ENCODE measurements around the gene COQ3. TPM values are rescaled to one million over a fixed set of nuclear protein-coding genes. Genes with fewer than 3 reads are reported as not detected.

The COQ3 gene
- polyA plus RNA-seq, 1 donor from 2014 or later, result 23.0 TPM

DNA sequence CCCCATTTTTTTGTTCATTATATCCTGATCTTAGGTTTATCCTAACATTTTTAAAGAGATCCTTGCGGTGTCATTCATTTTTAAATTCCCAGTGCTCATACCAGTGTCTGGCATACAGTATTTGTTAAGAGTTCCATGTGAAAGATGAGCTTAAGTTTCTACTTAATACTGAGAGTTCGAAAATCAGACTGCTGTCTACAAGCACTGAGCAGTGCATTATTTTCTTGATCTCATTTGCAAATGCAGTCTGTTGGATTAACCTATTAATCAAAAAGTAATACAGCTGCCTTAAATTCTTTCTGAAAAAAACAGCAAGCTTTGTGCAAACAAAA is 663 bp downstream of the COQ3 start:
- Histone ChIP-seq H3K79me2 (replicated peaks; ENCODE audit: insufficient read depth, low read length) (no peaks in the 10 kb centered on the region), H3K9me2 (ENCODE audit: insufficient read depth, low read length) (no peaks in the 10 kb centered on the region), H4K20me1 (ENCODE audit: insufficient read depth) (no peaks in the 10 kb centered on the region), H3K4me2 (ENCODE audit: low read length) (peak overlapping the region; percentile 63), H3K27me3 (ENCODE audit: insufficient read depth, low read depth, low read length) (no peaks in the 10 kb centered on the region), H3K4me3 (ENCODE audit: low read length) (peak overlapping the region; percentile 74), H3F3A (ENCODE audit: insufficient read depth, low read length, poor library complexity, severe bottlenecking) (peaks cover 7% of the 10 kb centered on the region), H3K9ac (ENCODE audit: low read length) (peak overlapping the region; percentile 74), H3K9me3 (ENCODE audit: low read length) (no peaks in the 10 kb centered on the region), H3K36me3 (ENCODE audit: insufficient read depth, low read length) (no peaks in the 10 kb centered on the region), H3K27ac (ENCODE audit: low read length) (peak overlapping the region; percentile 70), H2AFZ (ENCODE audit: low read depth, low read length) (peak overlapping the region; percentile 74)
- TF ChIP-seq, protein P1, sequence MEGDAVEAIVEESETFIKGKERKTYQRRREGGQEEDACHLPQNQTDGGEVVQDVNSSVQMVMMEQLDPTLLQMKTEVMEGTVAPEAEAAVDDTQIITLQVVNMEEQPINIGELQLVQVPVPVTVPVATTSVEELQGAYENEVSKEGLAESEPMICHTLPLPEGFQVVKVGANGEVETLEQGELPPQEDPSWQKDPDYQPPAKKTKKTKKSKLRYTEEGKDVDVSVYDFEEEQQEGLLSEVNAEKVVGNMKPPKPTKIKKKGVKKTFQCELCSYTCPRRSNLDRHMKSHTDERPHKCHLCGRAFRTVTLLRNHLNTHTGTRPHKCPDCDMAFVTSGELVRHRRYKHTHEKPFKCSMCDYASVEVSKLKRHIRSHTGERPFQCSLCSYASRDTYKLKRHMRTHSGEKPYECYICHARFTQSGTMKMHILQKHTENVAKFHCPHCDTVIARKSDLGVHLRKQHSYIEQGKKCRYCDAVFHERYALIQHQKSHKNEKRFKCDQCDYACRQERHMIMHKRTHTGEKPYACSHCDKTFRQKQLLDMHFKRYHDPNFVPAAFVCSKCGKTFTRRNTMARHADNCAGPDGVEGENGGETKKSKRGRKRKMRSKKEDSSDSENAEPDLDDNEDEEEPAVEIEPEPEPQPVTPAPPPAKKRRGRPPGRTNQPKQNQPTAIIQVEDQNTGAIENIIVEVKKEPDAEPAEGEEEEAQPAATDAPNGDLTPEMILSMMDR (IDR thresholded peaks at IDR 0.05; ENCODE audit: poor library complexity, severe bottlenecking), result no peak
- no peak for TF ChIP-seq SMC3 (conservative IDR thresholded peaks at IDR 0.05; ENCODE audit: poor library complexity)
- TF ChIP-seq EZH2 (IDR thresholded peaks at IDR 0.05; ENCODE audit: borderline replicate concordance, insufficient read depth, low read length, poor library complexity, severe bottlenecking), result no peak
- TF ChIP-seq EP300 (conservative IDR thresholded peaks at IDR 0.05; ENCODE audit: poor library complexity, severe bottlenecking), result no peak
- no peak for TF ChIP-seq RAD21 (conservative IDR thresholded peaks at IDR 0.05)
- TF ChIP-seq MXI1 (conservative IDR thresholded peaks at IDR 0.05; ENCODE audit: poor library complexity, severe bottlenecking), result no peak
- TF ChIP-seq TAF1 (IDR thresholded peaks at IDR 0.05; ENCODE audit: low read depth), result no peak
- no peak for TF ChIP-seq POLR2AphosphoS5 (IDR thresholded peaks at IDR 0.05)
- TF ChIP-seq, protein P2, sequence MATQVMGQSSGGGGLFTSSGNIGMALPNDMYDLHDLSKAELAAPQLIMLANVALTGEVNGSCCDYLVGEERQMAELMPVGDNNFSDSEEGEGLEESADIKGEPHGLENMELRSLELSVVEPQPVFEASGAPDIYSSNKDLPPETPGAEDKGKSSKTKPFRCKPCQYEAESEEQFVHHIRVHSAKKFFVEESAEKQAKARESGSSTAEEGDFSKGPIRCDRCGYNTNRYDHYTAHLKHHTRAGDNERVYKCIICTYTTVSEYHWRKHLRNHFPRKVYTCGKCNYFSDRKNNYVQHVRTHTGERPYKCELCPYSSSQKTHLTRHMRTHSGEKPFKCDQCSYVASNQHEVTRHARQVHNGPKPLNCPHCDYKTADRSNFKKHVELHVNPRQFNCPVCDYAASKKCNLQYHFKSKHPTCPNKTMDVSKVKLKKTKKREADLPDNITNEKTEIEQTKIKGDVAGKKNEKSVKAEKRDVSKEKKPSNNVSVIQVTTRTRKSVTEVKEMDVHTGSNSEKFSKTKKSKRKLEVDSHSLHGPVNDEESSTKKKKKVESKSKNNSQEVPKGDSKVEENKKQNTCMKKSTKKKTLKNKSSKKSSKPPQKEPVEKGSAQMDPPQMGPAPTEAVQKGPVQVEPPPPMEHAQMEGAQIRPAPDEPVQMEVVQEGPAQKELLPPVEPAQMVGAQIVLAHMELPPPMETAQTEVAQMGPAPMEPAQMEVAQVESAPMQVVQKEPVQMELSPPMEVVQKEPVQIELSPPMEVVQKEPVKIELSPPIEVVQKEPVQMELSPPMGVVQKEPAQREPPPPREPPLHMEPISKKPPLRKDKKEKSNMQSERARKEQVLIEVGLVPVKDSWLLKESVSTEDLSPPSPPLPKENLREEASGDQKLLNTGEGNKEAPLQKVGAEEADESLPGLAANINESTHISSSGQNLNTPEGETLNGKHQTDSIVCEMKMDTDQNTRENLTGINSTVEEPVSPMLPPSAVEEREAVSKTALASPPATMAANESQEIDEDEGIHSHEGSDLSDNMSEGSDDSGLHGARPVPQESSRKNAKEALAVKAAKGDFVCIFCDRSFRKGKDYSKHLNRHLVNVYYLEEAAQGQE (IDR thresholded peaks at IDR 0.05; ENCODE audit: borderline replicate concordance), result no peak

DNA sequence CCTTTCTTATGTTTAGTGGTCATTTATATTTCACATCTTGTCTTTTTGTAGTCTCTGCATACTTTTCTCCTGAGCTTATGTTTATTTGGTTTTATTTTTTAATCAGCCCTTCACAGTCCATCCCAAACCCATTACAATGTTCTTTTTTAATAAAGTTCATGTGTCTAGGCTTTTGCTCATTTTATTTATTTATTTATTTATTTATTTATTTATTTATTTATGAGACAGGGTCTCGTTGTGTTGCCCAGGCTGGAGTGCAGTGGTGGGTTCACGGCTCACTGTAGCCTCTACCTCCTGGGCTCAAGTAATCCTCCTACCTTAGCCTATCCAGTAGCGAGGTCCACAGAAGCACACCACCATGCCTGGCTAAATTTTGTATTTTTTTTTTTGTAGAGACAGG is 3.1 kb downstream of the COQ3 start:
- Histone ChIP-seq H3K36me3 (ENCODE audit: insufficient read depth, low read length) (no peaks in the 10 kb centered on the region), H3K79me2 (replicated peaks; ENCODE audit: insufficient read depth, low read length) (no peaks in the 10 kb centered on the region), H3K4me3 (ENCODE audit: low read length) (no peak overlapping the region), H3F3A (ENCODE audit: insufficient read depth, low read length, poor library complexity, severe bottlenecking) (peaks cover 7% of the 10 kb centered on the region), H3K4me2 (ENCODE audit: low read length) (no peak overlapping the region), H2AFZ (ENCODE audit: low read depth, low read length) (no peak overlapping the region), H4K20me1 (ENCODE audit: insufficient read depth) (no peaks in the 10 kb centered on the region), H3K9ac (ENCODE audit: low read length) (no peak overlapping the region), H3K9me3 (ENCODE audit: low read length) (no peaks in the 10 kb centered on the region), H3K9me2 (ENCODE audit: insufficient read depth, low read length) (no peaks in the 10 kb centered on the region), H3K27me3 (ENCODE audit: insufficient read depth, low read depth, low read length) (no peaks in the 10 kb centered on the region), H3K27ac (ENCODE audit: low read length) (no peak overlapping the region)
- no peak for TF ChIP-seq EP300 (conservative IDR thresholded peaks at IDR 0.05; ENCODE audit: poor library complexity, severe bottlenecking)

- no peaks in the 10 kb centered on the region for H4K20me1 ChIP-seq (ENCODE audit: insufficient read depth)
- H3K36me3 ChIP-seq (ENCODE audit: insufficient read depth, low read length), result no peaks in the 10 kb centered on the region
- no peak overlapping the region for H3K27ac ChIP-seq (ENCODE audit: low read length)
- H3K9me3 ChIP-seq (ENCODE audit: low read length), result no peaks in the 10 kb centered on the region
- no peaks in the 10 kb centered on the region for H3K79me2 ChIP-seq (replicated peaks; ENCODE audit: insufficient read depth, low read length)
- no peaks in the 10 kb centered on the region for H3F3A ChIP-seq (ENCODE audit: insufficient read depth, low read length, poor library complexity, severe bottlenecking)
- H3K9ac ChIP-seq (ENCODE audit: low read length), result no peak overlapping the region
- TF ChIP-seq, protein P1 (IDR thresholded peaks at IDR 0.05; ENCODE audit: poor library complexity, severe bottlenecking), result no peak
- TF ChIP-seq MXI1 (conservative IDR thresholded peaks at IDR 0.05; ENCODE audit: poor library complexity, severe bottlenecking) (no peak), TAF1 (IDR thresholded peaks at IDR 0.05; ENCODE audit: low read depth) (no peak), RAD21 (conservative IDR thresholded peaks at IDR 0.05) (no peak), EZH2 (IDR thresholded peaks at IDR 0.05; ENCODE audit: borderline replicate concordance, insufficient read depth, low read length, poor library complexity, severe bottlenecking) (no peak), SMC3 (conservative IDR thresholded peaks at IDR 0.05; ENCODE audit: poor library complexity) (no peak), POLR2AphosphoS5 (IDR thresholded peaks at IDR 0.05) (no peak), EP300 (conservative IDR thresholded peaks at IDR 0.05; ENCODE audit: poor library complexity, severe bottlenecking) (no peak)
- TF ChIP-seq, protein P2 (IDR thresholded peaks at IDR 0.05; ENCODE audit: borderline replicate concordance), result no peak
- H3K4me2 ChIP-seq (ENCODE audit: low read length), result no peak overlapping the region
- H2AFZ ChIP-seq (ENCODE audit: low read depth, low read length), result no peak overlapping the region
- H3K9me2 ChIP-seq (ENCODE audit: insufficient read depth, low read length), result no peaks in the 10 kb centered on the region
- no peaks in the 10 kb centered on the region for H3K27me3 ChIP-seq (ENCODE audit: insufficient read depth, low read depth, low read length)
- no peak overlapping the region for H3K4me3 ChIP-seq (ENCODE audit: low read length)
Observed at GRCh38 chr6:99384507-99384906, 9.5 kb downstream of the COQ3 start.

All from neural cell (in vitro differentiated cells).